SK-N-SH treated with all-trans-retinoic acid at 6 μM for 48 hours (cell line): ENCODE data around the gene LOXL4.

Source experiments
- ARNTL ChIP-seq: fragments of 450-650 bp; formaldehyde crosslinking; IDR thresholded peaks from 2 replicates; pipeline ENCODE4 v1.5.0; 2020; ENCODE audit warnings: low read depth, mild to moderate bottlenecking, moderate library complexity, borderline replicate concordance
- BACH2 ChIP-seq: fragments of 250-450 bp; sonication (Bioruptor Pico); IDR thresholded peaks from 2 replicates; pipeline ENCODE4 v1.9.0; 2021; ENCODE audit warnings: mild to moderate bottlenecking, borderline replicate concordance
- GLIS3 ChIP-seq: fragments of 250-450 bp; sonication (Bioruptor Pico); IDR thresholded peaks from 2 replicates; pipeline ENCODE4 v1.5.0; 2020; ENCODE audit warnings: mild to moderate bottlenecking, moderate library complexity
- OSR1 ChIP-seq: fragments of 250-450 bp; sonication (Bioruptor Pico); IDR thresholded peaks from 2 replicates; pipeline ENCODE4 v1.8.0; 2022; ENCODE audit warnings: moderate library complexity, mild to moderate bottlenecking, inconsistent platforms
- RARB ChIP-seq: fragments of 250-450 bp; sonication (Bioruptor Pico); IDR thresholded peaks from 2 replicates; pipeline ENCODE4 v1.8.0; 2021; ENCODE audit warnings: mild to moderate bottlenecking, moderate library complexity
- TSHZ2 ChIP-seq: fragments of 250-450 bp; sonication (Bioruptor Pico); IDR thresholded peaks from 2 replicates; pipeline ENCODE4 v1.5.0; 2020; ENCODE audit warnings: mild to moderate bottlenecking, moderate library complexity
- ZFP3 ChIP-seq: fragments of 250-450 bp; sonication (Bioruptor Pico); IDR thresholded peaks from 2 replicates; pipeline ENCODE4 v1.5.0; 2020; ENCODE audit warnings: mild to moderate bottlenecking, moderate library complexity
- ZFP30 ChIP-seq: fragments of 450-650 bp; formaldehyde crosslinking; IDR thresholded peaks from 2 replicates; pipeline ENCODE4 v1.5.0; 2022; ENCODE audit warnings: mild to moderate bottlenecking, moderate library complexity
- ZNF565 ChIP-seq: fragments of 450-650 bp; formaldehyde crosslinking; conservative IDR thresholded peaks from 2 replicates; pipeline ENCODE4 v1.5.0; 2020; ENCODE audit warnings: low read depth, mild to moderate bottlenecking, moderate library complexity
- ZNF8 ChIP-seq: fragments of 450-650 bp; formaldehyde crosslinking; IDR thresholded peaks from 2 replicates; pipeline ENCODE4 v1.5.0; 2020; ENCODE audit warnings: mild to moderate bottlenecking, moderate library complexity

DNA sequence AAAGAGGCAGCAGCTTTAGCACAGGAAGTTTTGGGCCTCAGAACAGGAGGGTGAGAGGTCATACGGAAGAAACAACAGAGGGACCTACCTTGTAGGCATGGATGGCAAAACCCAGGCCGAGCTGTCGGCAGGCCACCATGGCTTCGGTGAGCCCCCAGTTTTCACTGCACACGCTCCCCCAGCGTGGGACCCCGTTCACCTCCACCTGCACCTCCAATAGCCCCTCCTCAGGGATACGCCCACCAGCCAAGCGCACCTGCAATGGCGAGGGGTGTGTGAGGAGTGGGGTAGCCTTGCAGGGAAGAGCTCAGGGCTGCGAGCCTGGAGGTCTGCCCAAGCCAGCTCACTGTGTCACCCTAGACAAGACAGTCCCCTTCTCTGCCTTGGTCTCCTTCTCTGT, 11.3 kb downstream of the LOXL4 start:
- no peak for TF ChIP-seq ARNTL (CRISPR knock-in tag)
- TF ChIP-seq ZFP30, result no peak
- TF ChIP-seq ZFP3 (CRISPR knock-in tag), result no peak
- TF ChIP-seq ZNF565, result no peak
- TF ChIP-seq GLIS3 (CRISPR knock-in tag), result no peak
- TF ChIP-seq BACH2, result no peak
- no peak for TF ChIP-seq RARB
- no peak for TF ChIP-seq TSHZ2
- no peak for TF ChIP-seq ZNF8 (CRISPR knock-in tag)
- TF ChIP-seq OSR1, result no peak
